Stimulated activated CD8-positive, alpha-beta memory T cell treated with anti-CD3 and anti-CD28 coated beads, Interleukin-15, amount 100 ng/mL, for 24 hours (primary cell): ENCODE results near the gene TRPM3.

ENCODE experiments used
- DNase-seq: peaks from one replicate; pipeline ENCODE4 v3.0.0-alpha.2; 2020; ENCODE audit warnings: low read depth

TRPM3 gene

GRCh38 chr9:70511858-70512257 is 609.6 kb downstream of the TRPM3 start:
- no peak for DNase-seq

GRCh38 chr9:70510157-70510770 is 611.2 kb downstream of the TRPM3 start:
- no peak for DNase-seq

GRCh38 chr9:70506159-70506558 is 615.3 kb downstream of the TRPM3 start:
- DNase-seq: no peak

GRCh38 chr9:70504834-70505233 is 616.6 kb downstream of the TRPM3 start:
- no peak for DNase-seq

- DNase-seq: no peak
Measured at GRCh38 chr9:70502690-70503089, 618.7 kb downstream of the TRPM3 start.

- DNase-seq: no peak
Measured at GRCh38 chr9:70500793-70501192, 620.6 kb downstream of the TRPM3 start.

GRCh38 chr9:70499621-70500020 is 621.8 kb downstream of the TRPM3 start:
- DNase-seq: no peak

GRCh38 chr9:70498866-70499265 is 622.6 kb downstream of the TRPM3 start:
- no peak for DNase-seq

GRCh38 chr9:70496244-70496643 is 625.2 kb downstream of the TRPM3 start:
- no peak for DNase-seq

- no peak for DNase-seq
Measured at GRCh38 chr9:70495514-70495913, 625.9 kb downstream of the TRPM3 start.

- DNase-seq: no peak
Measured at GRCh38 chr9:70494221-70494620, 627.2 kb downstream of the TRPM3 start.

- no peak for DNase-seq
Measured at GRCh38 chr9:70493029-70493428, 628.4 kb downstream of the TRPM3 start.

GRCh38 chr9:70492319-70492777 is 629.1 kb downstream of the TRPM3 start:
- no peak for DNase-seq

- no peak for DNase-seq
Measured at GRCh38 chr9:70491426-70492318, 629.7 kb downstream of the TRPM3 start.

GRCh38 chr9:70490478-70490877 is 630.9 kb downstream of the TRPM3 start:
- no peak for DNase-seq

- no peak for DNase-seq
Measured at GRCh38 chr9:70488793-70489105, 632.7 kb downstream of the TRPM3 start.

GRCh38 chr9:70488098-70488792 is 633.2 kb downstream of the TRPM3 start:
- DNase-seq: no peak

- DNase-seq: no peak
Measured at GRCh38 chr9:70486127-70486526, 635.3 kb downstream of the TRPM3 start.

- DNase-seq: no peak
Measured at GRCh38 chr9:70485273-70485858, 636.1 kb downstream of the TRPM3 start.

GRCh38 chr9:70484232-70485130 is 636.9 kb downstream of the TRPM3 start:
- DNase-seq: no peak

GRCh38 chr9:70481471-70481870 is 640.0 kb downstream of the TRPM3 start:
- DNase-seq: no peak
